CD4-positive, alpha-beta T cell treated with Interleukin-15 for 1 hour (primary cell): ENCODE measurements around the gene NBDY.

Experiments
- DNase-seq: peaks from one replicate; pipeline ENCODE4 v3.0.0-alpha.2; 2020

The NBDY gene

GRCh38 chrX:56787734-56788152, 58.7 kb downstream of the NBDY start:
- DNase-seq: peak; percentile 10

- DNase-seq: peak; percentile 16
Observed at GRCh38 chrX:56788229-56788628, 59.2 kb downstream of the NBDY start.

- peak; percentile 48 for DNase-seq
Observed at GRCh38 chrX:56788717-56789122, 59.7 kb downstream of the NBDY start.

GRCh38 chrX:56789518-56790070, 60.6 kb downstream of the NBDY start:
- peak; percentile 7 for DNase-seq

- DNase-seq: no peak
Observed at GRCh38 chrX:56790778-56791177, 61.7 kb downstream of the NBDY start.

- DNase-seq: no peak
Observed at GRCh38 chrX:56791456-56791855, 62.4 kb downstream of the NBDY start.

- DNase-seq: peak; percentile 10
Observed at GRCh38 chrX:56792270-56793111, 63.4 kb downstream of the NBDY start.

- DNase-seq: peak; percentile 13
Observed at GRCh38 chrX:56793112-56793430, 64.0 kb downstream of the NBDY start.

GRCh38 chrX:56793521-56794320, 64.7 kb downstream of the NBDY start:
- peak; percentile 5 for DNase-seq

- no peak for DNase-seq
Observed at GRCh38 chrX:56794404-56795230, 65.6 kb downstream of the NBDY start.

- no peak for DNase-seq
Observed at GRCh38 chrX:56795309-56795868, 66.3 kb downstream of the NBDY start.

GRCh38 chrX:56796641-56797395, 67.8 kb downstream of the NBDY start:
- no peak for DNase-seq

- peak; percentile 10 for DNase-seq
Observed at GRCh38 chrX:56797574-56798338, 68.7 kb downstream of the NBDY start.

- peak; percentile 11 for DNase-seq
Observed at GRCh38 chrX:56798339-56798711, 69.3 kb downstream of the NBDY start.

GRCh38 chrX:56798866-56799758, 70.1 kb downstream of the NBDY start:
- DNase-seq: peak; percentile 15

- no peak for DNase-seq
Observed at GRCh38 chrX:56800307-56800706, 71.3 kb downstream of the NBDY start.

- DNase-seq: peak; percentile 72
Observed at GRCh38 chrX:56800801-56801200, 71.8 kb downstream of the NBDY start.

GRCh38 chrX:56802428-56802827, 73.4 kb downstream of the NBDY start:
- DNase-seq: no peak

GRCh38 chrX:56802921-56803849, 74.1 kb downstream of the NBDY start:
- DNase-seq: peak; percentile 79
